Measurements from ENCODE around the gene NKG7. TPM values are rescaled to one million over a fixed set of nuclear protein-coding genes. Genes with fewer than 3 reads are reported as not detected.

NKG7 gene
- total RNA-seq, 1 donor from 2014 or later: 0.99 TPM

DNA sequence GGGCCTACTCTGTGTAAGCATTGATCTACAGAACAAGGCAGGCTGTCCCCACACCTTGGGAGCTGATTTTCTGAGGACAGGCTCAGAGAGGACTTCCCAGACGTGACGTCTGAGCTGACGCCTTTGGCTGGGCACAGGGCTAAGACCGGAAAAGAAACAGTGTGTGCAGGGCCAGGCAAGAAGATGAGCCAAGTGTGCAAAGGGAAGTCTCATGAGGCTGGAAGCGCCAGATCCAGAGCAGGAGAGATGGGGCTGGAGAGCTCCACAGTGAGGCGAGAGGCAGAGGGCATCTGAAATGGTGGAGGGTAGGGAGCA, 48.3 kb downstream of the NKG7 start:
- DNase-seq (no peak), ATAC-seq (no peak)
- intact Hi-C loops (cut with micrococcal nuclease): no loop called here

DNA sequence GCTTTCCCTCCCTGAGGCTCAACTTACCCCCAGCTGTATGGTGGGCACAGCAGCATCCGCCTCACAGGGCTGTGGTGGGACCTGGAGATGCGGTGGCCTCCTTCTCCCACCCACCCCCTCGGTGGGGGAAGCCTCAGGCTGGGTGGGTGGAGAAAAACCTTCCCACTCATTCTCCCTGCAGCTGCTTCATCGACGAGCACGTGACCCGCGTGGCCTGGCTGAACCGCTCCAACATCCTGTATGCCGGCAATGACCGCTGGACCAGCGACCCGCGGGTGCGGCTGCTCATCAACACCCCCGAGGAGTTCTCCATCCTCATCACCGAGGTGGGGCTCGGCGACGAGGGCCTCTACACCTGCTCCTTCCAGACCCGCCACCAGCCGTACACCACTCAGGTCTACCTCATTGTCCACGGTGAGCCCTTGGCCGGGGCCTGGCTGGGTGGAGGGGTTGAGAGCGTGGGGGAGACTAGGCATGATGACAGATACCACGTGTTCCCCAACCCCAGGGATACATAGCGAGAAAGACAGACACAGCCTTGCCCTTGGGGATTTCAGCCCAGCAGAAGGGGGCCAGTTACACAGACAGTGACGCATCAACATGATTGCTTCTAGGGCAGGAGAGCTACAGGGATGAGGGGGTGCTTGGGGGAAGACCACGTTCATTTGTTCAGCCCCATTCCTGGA, 48.8 kb downstream of the NKG7 start:
- ATAC-seq (no peak), DNase-seq (no peak)
- intact Hi-C loops (cut with micrococcal nuclease): no loop called here

DNA sequence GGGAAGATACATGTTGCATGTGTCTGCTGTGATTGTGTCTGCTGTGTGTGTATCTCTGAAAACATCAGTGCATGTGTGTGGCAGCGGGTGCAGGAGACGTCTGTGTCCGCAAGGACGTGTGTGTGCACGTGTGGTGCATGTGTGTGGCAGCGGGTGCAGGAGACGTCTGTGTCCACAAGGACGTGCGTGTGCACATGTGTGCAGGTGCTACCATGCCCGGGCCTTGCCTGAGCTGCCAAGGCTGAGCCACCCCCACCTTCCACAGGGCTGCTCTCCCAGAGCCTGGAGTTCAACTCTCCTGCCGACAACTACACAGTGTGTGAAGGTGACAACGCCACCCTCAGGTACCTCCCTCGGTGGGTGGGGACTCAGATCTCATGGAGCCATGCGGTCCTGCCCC, 50.7 kb downstream of the NKG7 start:
- intact Hi-C loops (cut with micrococcal nuclease): no loop called here
- no peak for DNase-seq
- ATAC-seq: no peak

Other genes with a start within 250 kb of the NKG7 start
- gene SIGLEC9, start 247.7 kb downstream of the NKG7 start, total RNA-seq: 1.4 TPM
- 0.50 TPM for gene SIGLEC7, start 230.4 kb downstream of the NKG7 start, total RNA-seq
- gene CD33, start 147.6 kb downstream of the NKG7 start, total RNA-seq: 4.4 TPM
- not detected for gene SIGLECL1, start 121.6 kb downstream of the NKG7 start, total RNA-seq
- not detected for gene IGLON5, start 61.0 kb downstream of the NKG7 start, total RNA-seq
- gene VSIG10L, start 30.5 kb downstream of the NKG7 start, total RNA-seq: 0.77 TPM
- gene ETFB, start 6.3 kb downstream of the NKG7 start, total RNA-seq: 448 TPM
- not detected for gene CLDND2, start 3.7 kb downstream of the NKG7 start, total RNA-seq
- not detected for gene LIM2, start 15.3 kb upstream of the NKG7 start, total RNA-seq
- gene C19orf84, start 17.9 kb upstream of the NKG7 start, total RNA-seq: not detected
- 0.40 TPM for gene SIGLEC10, start 45.0 kb upstream of the NKG7 start, total RNA-seq
- gene SIGLEC8, start 85.8 kb upstream of the NKG7 start, total RNA-seq: 0.15 TPM
- not detected for gene CEACAM18, start 105.9 kb upstream of the NKG7 start, total RNA-seq
- gene SIGLEC12, start 129.1 kb upstream of the NKG7 start, total RNA-seq: not detected
- gene SIGLEC6, start 159.0 kb upstream of the NKG7 start, total RNA-seq: 0.32 TPM
- gene ZNF175, start 198.6 kb upstream of the NKG7 start, total RNA-seq: 10.7 TPM

Data from left ventricle myocardium superior (tissue), 1 donor.